ENCODE measurements around the gene RNF150.

GRCh38 chr4:141098163-141098562, 35.1 kb downstream of the RNF150 start:
- TF ChIP-seq CTCF (IDR thresholded peaks at IDR 0.05) (no peak), POLR2A (IDR thresholded peaks at IDR 0.05) (no peak)
